ENCODE measurements around the gene EMC8.
"Not testable (repeated sequence)": the region's sequence is repeated elsewhere in the genome, so short reads cannot be mapped to it uniquely, and the experiment has no call there.

Gene EMC8

GRCh38 chr16:85819245-85819644 is 19.9 kb upstream of the EMC8 start:
- Histone ChIP-seq H3K4me2 (ENCODE audit: low read depth, low read length, poor library complexity, severe bottlenecking) (no peak overlapping the region), H3F3A (ENCODE audit: insufficient read depth) (no peaks in the 10 kb centered on the region), H4K20me1 (ENCODE audit: low read depth, low read length) (no peaks in the 10 kb centered on the region), H3K27me3 (ENCODE audit: low read length) (no peaks in the 10 kb centered on the region), H2AFZ (ENCODE audit: low read depth, low read length, severe bottlenecking) (no peak overlapping the region), H3K9ac (ENCODE audit: low read length) (no peak overlapping the region), H3K79me2 (ENCODE audit: insufficient read depth, low read length) (no peaks in the 10 kb centered on the region), H3K9me3 (ENCODE audit: insufficient read depth, low read length) (no peaks in the 10 kb centered on the region), H3K36me3 (ENCODE audit: low read length) (no peaks in the 10 kb centered on the region), H3K9me2 (replicated peaks; ENCODE audit: insufficient read depth, low read length) (no peaks in the 10 kb centered on the region), H3K4me3 (ENCODE audit: insufficient read depth, low read length, poor library complexity, severe bottlenecking) (no peak overlapping the region), H3K27ac (ENCODE audit: low read depth, low read length) (no peak overlapping the region)
- TF ChIP-seq, protein P1, sequence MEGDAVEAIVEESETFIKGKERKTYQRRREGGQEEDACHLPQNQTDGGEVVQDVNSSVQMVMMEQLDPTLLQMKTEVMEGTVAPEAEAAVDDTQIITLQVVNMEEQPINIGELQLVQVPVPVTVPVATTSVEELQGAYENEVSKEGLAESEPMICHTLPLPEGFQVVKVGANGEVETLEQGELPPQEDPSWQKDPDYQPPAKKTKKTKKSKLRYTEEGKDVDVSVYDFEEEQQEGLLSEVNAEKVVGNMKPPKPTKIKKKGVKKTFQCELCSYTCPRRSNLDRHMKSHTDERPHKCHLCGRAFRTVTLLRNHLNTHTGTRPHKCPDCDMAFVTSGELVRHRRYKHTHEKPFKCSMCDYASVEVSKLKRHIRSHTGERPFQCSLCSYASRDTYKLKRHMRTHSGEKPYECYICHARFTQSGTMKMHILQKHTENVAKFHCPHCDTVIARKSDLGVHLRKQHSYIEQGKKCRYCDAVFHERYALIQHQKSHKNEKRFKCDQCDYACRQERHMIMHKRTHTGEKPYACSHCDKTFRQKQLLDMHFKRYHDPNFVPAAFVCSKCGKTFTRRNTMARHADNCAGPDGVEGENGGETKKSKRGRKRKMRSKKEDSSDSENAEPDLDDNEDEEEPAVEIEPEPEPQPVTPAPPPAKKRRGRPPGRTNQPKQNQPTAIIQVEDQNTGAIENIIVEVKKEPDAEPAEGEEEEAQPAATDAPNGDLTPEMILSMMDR (IDR thresholded peaks at IDR 0.05; ENCODE audit: insufficient read depth, low read length, poor library complexity, severe bottlenecking), result peak; percentile 49
- no peak for TF ChIP-seq EZH2phosphoT487 (conservative IDR thresholded peaks at IDR 0.05; ENCODE audit: low read length)

DNA sequence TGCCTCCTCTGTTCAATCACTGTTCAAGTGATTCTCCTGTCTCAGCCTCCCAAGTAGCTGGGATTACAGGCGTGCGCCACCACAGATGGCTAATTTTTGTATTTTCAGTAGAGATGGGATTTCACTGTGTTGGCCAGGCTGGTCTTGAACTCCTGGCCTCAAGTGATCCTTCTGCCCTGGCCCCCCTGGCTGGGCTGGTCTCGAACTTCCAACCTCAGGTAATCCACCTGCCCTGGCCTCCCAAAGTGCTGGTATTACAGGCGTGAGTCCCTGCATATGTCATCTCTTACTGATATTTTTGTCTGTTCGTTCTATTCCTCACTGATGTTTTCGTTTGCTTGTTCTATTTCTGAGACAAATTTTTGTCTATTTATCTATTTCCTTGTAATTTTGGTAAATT is 17.9 kb upstream of the EMC8 start:
- not testable (repeated sequence) for H3K79me2 ChIP-seq (ENCODE audit: insufficient read depth, low read length); H2AFZ ChIP-seq (ENCODE audit: low read depth, low read length, severe bottlenecking); H3K36me3 ChIP-seq (ENCODE audit: low read length); H3K4me3 ChIP-seq (ENCODE audit: insufficient read depth, low read length, poor library complexity, severe bottlenecking); H3K9ac ChIP-seq (ENCODE audit: low read length); H3K27ac ChIP-seq (ENCODE audit: low read depth, low read length); H3K4me2 ChIP-seq (ENCODE audit: low read depth, low read length, poor library complexity, severe bottlenecking); H3K27me3 ChIP-seq (ENCODE audit: low read length); H3K9me2 ChIP-seq (replicated peaks; ENCODE audit: insufficient read depth, low read length); H4K20me1 ChIP-seq (ENCODE audit: low read depth, low read length); H3K9me3 ChIP-seq (ENCODE audit: insufficient read depth, low read length); H3F3A ChIP-seq (ENCODE audit: insufficient read depth)

GRCh38 chr16:85816159-85816558 is 16.8 kb upstream of the EMC8 start:
- no peak overlapping the region for H3K9ac ChIP-seq (ENCODE audit: low read length)
- no peak overlapping the region for H2AFZ ChIP-seq (ENCODE audit: low read depth, low read length, severe bottlenecking)
- H3K27me3 ChIP-seq (ENCODE audit: low read length), result no peaks in the 10 kb centered on the region
- no peaks in the 10 kb centered on the region for H3K9me3 ChIP-seq (ENCODE audit: insufficient read depth, low read length)
- no peak for TF ChIP-seq EZH2phosphoT487 (conservative IDR thresholded peaks at IDR 0.05; ENCODE audit: low read length)
- TF ChIP-seq, protein P1 (IDR thresholded peaks at IDR 0.05; ENCODE audit: insufficient read depth, low read length, poor library complexity, severe bottlenecking), result no peak
- no peaks in the 10 kb centered on the region for H3K36me3 ChIP-seq (ENCODE audit: low read length)
- no peak overlapping the region for H3K27ac ChIP-seq (ENCODE audit: low read depth, low read length)
- no peaks in the 10 kb centered on the region for H3F3A ChIP-seq (ENCODE audit: insufficient read depth)
- no peaks in the 10 kb centered on the region for H4K20me1 ChIP-seq (ENCODE audit: low read depth, low read length)
- H3K4me2 ChIP-seq (ENCODE audit: low read depth, low read length, poor library complexity, severe bottlenecking), result no peak overlapping the region
- no peak overlapping the region for H3K4me3 ChIP-seq (ENCODE audit: insufficient read depth, low read length, poor library complexity, severe bottlenecking)
- H3K79me2 ChIP-seq (ENCODE audit: insufficient read depth, low read length), result no peaks in the 10 kb centered on the region
- no peaks in the 10 kb centered on the region for H3K9me2 ChIP-seq (replicated peaks; ENCODE audit: insufficient read depth, low read length)

GRCh38 chr16:85812811-85813700 is 13.7 kb upstream of the EMC8 start:
- Histone ChIP-seq H3K27ac (ENCODE audit: low read depth, low read length) (no peak overlapping the region), H3K4me2 (ENCODE audit: low read depth, low read length, poor library complexity, severe bottlenecking) (no peak overlapping the region), H3K9me3 (ENCODE audit: insufficient read depth, low read length) (no peaks in the 10 kb centered on the region), H3F3A (ENCODE audit: insufficient read depth) (no peaks in the 10 kb centered on the region), H4K20me1 (ENCODE audit: low read depth, low read length) (no peaks in the 10 kb centered on the region), H2AFZ (ENCODE audit: low read depth, low read length, severe bottlenecking) (no peak overlapping the region), H3K27me3 (ENCODE audit: low read length) (no peaks in the 10 kb centered on the region), H3K4me3 (ENCODE audit: insufficient read depth, low read length, poor library complexity, severe bottlenecking) (no peak overlapping the region), H3K79me2 (ENCODE audit: insufficient read depth, low read length) (no peaks in the 10 kb centered on the region), H3K9me2 (replicated peaks; ENCODE audit: insufficient read depth, low read length) (no peaks in the 10 kb centered on the region), H3K9ac (ENCODE audit: low read length) (no peak overlapping the region), H3K36me3 (ENCODE audit: low read length) (no peaks in the 10 kb centered on the region)
- TF ChIP-seq, protein P1 (IDR thresholded peaks at IDR 0.05; ENCODE audit: insufficient read depth, low read length, poor library complexity, severe bottlenecking), result no peak
- TF ChIP-seq EZH2phosphoT487 (conservative IDR thresholded peaks at IDR 0.05; ENCODE audit: low read length), result no peak
